GM19438 (cell line): ENCODE data around the gene PDK4.
"Not testable (repeated sequence)": the region's sequence is repeated elsewhere in the genome, so short reads cannot be mapped to it uniquely, and the experiment has no call there.

Experiments
- ATAC-seq: cut with Tn5 transposase; IDR thresholded peaks from one replicate; pipeline ENCODE4 v1.9.1; 2021; ENCODE audit warnings: low read depth; ENCODE audit not compliant: unreplicated experiment

Gene PDK4

DNA sequence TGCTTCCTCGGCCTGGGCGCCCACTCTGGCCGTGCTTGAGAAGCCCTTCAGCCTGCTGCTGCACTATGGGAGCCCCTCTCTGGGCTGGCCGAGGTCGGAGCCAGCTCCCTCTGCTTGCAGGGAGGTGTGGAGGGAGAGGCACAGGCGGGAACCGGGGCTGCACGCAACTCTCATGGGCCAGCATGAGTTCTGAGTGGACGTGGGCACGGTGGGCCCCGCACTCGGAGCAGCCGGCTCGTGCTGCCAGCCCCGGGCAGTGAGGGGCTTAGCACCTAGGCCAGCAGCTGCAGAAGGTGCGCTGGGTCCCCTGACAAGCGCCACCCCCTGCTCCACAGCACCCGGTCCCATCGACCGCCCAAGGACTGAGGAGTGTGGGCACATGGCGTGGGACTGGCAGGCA, 9.0 kb upstream of the PDK4 start:
- ATAC-seq = no peak

DNA sequence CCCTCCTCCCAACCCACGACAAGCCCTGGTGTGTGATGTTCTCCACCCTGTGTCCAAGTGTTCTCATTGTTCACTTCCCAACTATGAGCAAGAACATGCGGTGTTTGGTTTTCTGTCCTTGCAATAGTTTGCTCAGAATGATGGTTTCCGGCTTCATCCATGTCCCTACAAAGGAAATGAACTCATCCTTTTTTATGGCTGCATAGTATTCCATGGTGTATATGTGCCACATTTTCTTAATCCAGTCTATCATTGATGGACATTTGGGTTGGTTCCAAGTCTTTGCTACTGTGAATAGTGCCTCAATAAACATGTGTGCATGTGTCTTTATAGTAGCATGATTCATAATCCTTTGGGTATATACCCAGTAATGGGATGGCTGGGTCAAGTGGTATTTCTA, 8.5 kb upstream of the PDK4 start:
- ATAC-seq = not testable (repeated sequence)

- not testable (repeated sequence) for ATAC-seq
Measured at GRCh38 chr7:95604397-95604796, 8.1 kb upstream of the PDK4 start.

- no peak for ATAC-seq
Measured at GRCh38 chr7:95602421-95602820, 6.1 kb upstream of the PDK4 start.

DNA sequence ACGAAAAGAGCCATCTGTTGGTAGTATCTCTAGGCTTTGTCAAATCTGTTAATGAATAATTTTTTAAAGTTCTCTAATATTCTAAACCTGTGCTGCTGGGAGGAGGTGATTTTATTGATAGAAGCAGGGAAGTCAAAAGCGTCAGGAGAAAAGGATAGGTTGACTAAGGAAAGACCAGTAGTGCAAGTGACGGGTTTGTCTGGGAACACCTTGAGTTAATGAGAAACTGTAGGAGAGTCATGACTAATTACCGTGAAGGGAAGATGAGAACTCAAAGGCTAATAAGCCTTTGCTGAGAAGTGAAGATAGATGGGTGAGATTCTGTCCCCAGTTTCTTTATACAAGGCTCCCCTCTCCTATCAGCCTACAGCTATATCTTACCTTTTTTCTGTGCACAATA, 5.0 kb upstream of the PDK4 start:
- no peak for ATAC-seq

GRCh38 chr7:95599069-95599468, 2.8 kb upstream of the PDK4 start:
- no peak for ATAC-seq

GRCh38 chr7:95598511-95598910, 2.2 kb upstream of the PDK4 start:
- ATAC-seq = no peak

- ATAC-seq = no peak
Measured at GRCh38 chr7:95595746-95596197, 544 bp downstream of the PDK4 start.

GRCh38 chr7:95594185-95594584, 2.1 kb downstream of the PDK4 start:
- ATAC-seq = no peak

DNA sequence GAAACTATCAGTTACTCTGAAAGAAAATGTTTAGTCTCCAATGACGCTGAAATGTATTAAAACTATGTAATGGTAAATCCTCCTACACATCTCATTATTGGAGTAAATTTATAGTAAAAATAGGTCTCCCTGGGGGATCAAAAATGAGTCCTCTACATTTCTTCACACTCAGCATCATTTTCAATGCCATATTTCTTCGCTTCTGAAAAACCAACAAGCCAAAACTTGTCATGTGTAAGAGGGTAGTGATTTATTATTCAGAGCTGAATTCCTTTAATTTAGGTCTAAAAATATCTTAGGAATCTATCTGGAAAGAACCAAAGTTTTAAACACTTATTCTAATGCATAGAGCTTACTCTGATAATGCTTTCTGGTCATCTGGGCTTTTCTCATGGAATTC, 3.0 kb downstream of the PDK4 start:
- ATAC-seq = no peak

GRCh38 chr7:95592570-95592969, 3.7 kb downstream of the PDK4 start:
- no peak for ATAC-seq

- no peak for ATAC-seq
Measured at GRCh38 chr7:95590387-95591248, 5.7 kb downstream of the PDK4 start.

- no peak for ATAC-seq
Measured at GRCh38 chr7:95589766-95590165, 6.5 kb downstream of the PDK4 start.

DNA sequence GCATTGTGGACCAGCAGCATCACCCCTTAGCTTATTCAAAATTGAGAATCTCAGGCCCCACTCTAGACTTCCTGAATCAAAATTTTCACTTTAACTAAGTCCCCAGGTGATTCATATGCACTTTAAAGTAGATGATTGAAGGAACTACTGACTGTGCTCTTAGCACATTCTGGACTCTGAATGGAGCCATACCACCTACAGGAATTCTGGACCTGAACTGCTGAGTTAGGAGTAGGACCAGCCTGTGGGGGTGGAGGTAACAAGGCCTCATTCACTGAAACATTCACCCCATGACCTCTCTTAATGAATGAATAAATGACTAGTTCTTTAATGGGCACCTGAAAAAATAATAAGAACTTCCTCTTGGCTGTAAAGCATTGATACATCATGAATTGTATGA, 7.3 kb downstream of the PDK4 start:
- no peak for ATAC-seq

DNA sequence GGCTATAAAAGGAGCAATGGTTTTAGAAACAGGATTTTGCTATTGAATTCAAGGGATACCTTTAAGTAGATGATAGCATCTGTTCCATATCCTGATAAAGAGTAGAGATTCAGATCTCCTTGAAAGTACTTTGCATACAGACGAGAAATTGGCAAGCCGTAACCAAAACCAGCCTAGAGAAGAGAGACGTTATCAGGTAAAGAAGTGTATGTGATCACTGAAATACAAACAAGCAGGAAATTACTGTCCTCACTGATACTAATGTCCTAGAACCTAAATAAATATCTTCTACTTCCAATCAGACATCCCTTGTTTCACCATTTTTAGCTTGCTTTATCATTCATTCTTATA, 9.4 kb downstream of the PDK4 start:
- ATAC-seq = no peak

- ATAC-seq = no peak
Measured at GRCh38 chr7:95585426-95585789, 10.9 kb downstream of the PDK4 start.

DNA sequence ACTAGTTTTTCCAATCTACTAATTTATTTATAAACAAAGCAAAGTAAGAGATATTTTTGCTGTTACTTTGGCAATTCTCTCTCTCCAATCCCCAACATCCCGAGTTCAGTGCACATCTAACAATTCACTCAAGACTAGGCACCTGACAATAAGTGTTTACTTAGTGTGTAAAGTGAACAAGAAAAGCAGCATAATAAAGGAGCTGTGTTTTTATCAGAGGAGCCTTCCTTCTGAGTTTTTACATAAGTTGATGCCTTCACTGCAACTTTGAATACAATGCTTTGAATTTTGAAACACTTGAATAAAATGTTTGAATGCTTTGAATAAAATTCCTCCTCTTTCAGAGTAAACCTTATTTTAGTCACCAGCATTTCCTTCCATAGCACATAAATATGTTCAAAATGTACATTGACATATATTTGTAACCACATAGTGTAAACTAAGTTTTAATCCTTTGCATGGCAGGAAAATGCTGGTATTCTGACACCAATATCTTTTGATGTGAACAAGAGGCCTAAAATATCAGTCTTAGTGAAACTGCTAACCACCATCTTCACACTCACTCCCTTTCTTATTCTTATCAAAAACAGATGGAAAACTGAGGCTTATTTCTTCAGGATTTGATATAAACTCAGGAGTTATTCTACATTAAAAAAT, 11.4 kb downstream of the PDK4 start:
- ATAC-seq = no peak

DNA sequence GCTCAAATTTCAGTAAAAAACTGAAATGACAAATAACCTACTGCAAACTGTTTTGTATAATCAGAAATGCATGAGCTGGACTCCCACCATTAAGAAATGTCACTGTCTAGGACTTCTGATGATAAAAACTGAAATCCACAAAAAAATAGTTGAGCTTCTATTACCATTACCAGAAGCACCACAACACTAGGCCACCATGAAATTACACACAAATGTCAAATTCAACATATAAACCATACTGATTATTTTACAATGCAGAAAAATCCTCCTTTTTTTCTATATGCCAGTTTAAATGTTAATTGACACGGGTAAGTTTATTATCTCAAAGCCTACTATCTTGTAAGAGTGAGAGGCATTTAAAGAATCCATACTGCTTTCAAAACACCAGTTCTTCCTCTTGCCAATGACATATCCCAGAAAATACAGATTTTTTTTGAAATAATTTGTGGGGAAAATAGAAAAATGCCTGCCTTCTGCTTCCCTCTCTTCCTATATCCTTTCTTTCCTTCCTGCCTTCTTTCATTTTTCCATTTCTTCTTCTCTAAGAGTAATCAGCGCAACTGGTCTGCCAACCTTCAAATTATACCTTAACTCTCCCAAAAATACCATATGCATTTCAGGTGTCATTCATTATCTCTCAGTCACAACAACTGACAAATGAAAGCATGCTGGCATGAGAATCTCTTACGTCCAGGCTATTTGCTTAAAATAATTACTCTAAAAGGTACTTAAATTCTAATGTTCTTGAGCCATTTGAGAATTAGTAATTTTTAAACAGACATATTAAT, 12.3 kb downstream of the PDK4 start:
- no peak for ATAC-seq

- ATAC-seq = no peak
Measured at GRCh38 chr7:95582578-95583293, 13.6 kb downstream of the PDK4 start.

DNA sequence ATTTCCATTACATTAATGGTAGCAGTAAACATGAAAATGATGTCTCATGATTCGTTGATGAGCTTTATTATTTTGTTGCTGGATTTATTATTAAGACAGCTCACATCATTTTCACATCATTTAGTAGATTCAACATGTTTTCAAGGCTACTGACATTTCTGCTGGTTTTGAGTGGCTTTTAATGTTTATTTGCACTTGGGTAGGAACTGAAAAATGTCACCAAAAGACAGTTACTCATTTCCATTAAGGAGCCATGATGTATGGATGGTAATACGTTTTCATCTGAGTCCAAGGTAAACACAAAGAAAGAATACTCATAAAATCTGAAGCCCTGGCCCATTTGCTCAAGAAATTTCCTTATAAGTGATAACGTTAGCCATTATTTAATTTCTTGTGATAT, 14.8 kb downstream of the PDK4 start:
- no peak for ATAC-seq

DNA sequence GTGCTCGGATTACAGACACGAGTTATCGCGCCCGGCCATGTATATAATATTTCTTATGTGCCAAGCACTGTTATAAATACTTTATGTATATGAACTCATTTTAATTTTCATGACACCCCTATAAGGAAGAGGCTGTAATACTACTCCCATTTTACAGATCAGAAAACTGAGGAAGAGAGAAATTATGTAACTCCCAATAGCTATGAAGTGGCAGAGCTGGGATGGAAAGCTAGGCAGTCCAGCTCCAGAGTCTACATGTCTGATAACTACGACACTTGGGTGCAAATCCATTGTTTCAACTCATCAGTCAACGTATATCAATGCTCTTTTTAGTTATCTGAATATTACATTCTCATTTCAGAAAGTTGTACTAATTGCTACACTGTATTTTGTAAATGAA, 17.0 kb downstream of the PDK4 start:
- ATAC-seq = no peak
